AG04449 (cell line): ENCODE data around the gene MCTS1.
"Not testable (repeated sequence)": the region's sequence is repeated elsewhere in the genome, so short reads cannot be mapped to it uniquely, and the experiment has no call there.

ENCODE experiments used
- CTCF ChIA-PET: fragments of 350-600 bp; formaldehyde crosslinking; extraction: SDS; loops from one replicate; lab custom pipeline; 2021; ENCODE audit warnings: antibody characterized with exemption; lab: Yijun Ruan, JAX
- POLR2A ChIA-PET: fragments of 400-600, 350-600 bp; formaldehyde crosslinking; extraction: SDS; loops from one replicate; lab custom pipeline; 2020; ENCODE audit warnings: antibody characterized with exemption, inconsistent platforms; lab: Yijun Ruan, JAX
- DNase-seq: peaks from one replicate; pipeline ENCODE4 v3.0.0-alpha.2; 2010; ENCODE audit warnings: low read depth, low spot score
- H3K4me3 ChIP-seq: 2 replicates; pipeline ENCODE4 v1.5.1; 2011; ENCODE audit warnings: low read depth, mild to moderate bottlenecking, control low read depth, low read length
- CTCF ChIP-seq: IDR thresholded peaks from one replicate; pipeline ENCODE4 v1.5.1; 2011; ENCODE audit warnings: mild to moderate bottlenecking, moderate library complexity, low read length, control low read depth, inconsistent platforms; ENCODE audit not compliant: insufficient read depth; ENCODE audit errors: missing control alignments

The MCTS1 gene

GRCh38 chrX:120647127-120647526 lies 43.2 kb downstream of the MCTS1 start:
- ChIA-PET CTCF (no interaction called here), POLR2A (no interaction called here)
- no peak overlapping the region for H3K4me3 ChIP-seq

DNA sequence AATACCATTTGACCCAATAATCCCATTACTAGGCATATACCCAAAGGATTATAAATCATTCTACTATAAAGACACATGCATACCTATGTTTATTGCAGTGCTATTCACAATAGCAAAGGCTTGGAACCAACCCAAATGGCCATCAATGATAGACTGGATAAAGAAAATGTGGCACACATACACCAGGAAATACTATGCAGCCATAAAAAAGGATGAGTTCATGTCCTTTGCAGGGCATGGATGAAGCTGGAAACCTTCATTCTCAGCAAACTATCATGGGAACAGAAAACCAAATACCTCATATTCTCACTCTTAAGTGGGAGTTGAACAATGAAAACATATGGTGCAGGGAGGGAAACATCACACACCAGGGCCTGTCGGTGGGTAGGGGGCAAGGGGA lies 48.4 kb downstream of the MCTS1 start:
- DNase-seq, POLR2A ChIA-PET, CTCF ChIA-PET, H3K4me3 ChIP-seq: not testable (repeated sequence)

More at GRCh38 chrX:120647127-120647526, 43.2 kb downstream of the MCTS1 start:
- TF ChIP-seq CTCF: no peak
- DNase-seq: no peak

- ChIA-PET CTCF (interaction anchor here (1.2 kb wide), 1 partner anchor 11 kb away, joined by 6 read pairs; no protein-coding TSS in a partner anchor), POLR2A (no interaction called here)
- H3K4me3 ChIP-seq: no peak overlapping the region
- DNase-seq: no peak
- TF ChIP-seq CTCF: no peak
These were observed 49.1 kb downstream of the MCTS1 start for GRCh38 chrX:120653000-120653399.

- CTCF ChIA-PET: no interaction called here
- DNase-seq: no peak
- POLR2A ChIA-PET: interaction anchor here (1.2 kb wide), 1 partner anchor 110 kb away, joined by 3 read pairs; no protein-coding TSS in a partner anchor
- no peak overlapping the region for H3K4me3 ChIP-seq
- TF ChIP-seq CTCF: no peak
These were observed 56.7 kb downstream of the MCTS1 start for GRCh38 chrX:120660637-120661036.
